H1 (cell line): ENCODE data around the gene POU2F1. TPM values are rescaled to one million over a fixed set of nuclear protein-coding genes. Genes with fewer than 3 reads are reported as not detected.
A peak's percentile ranks its signal among the peaks of the same experiment; 100 is the strongest.

Experiments
- CTCF ChIA-PET: fragments of 300-600 bp; sonication (Branson Sonifier 250); formaldehyde crosslinking; loops from one replicate; lab custom pipeline; 2021; ENCODE audit not compliant: partially characterized antibody; lab: Charles Lee
- POLR2A ChIA-PET: fragments of 300-600 bp; sonication (Branson Sonifier 250); formaldehyde crosslinking; loops from one replicate; lab custom pipeline; 2021; ENCODE audit warnings: inconsistent platforms; ENCODE audit not compliant: partially characterized antibody; lab: Charles Lee
- DNase-seq, 2 experiments: peaks; one replicate each; pipeline versions ENCODE4 v3.0.0 to v3.0.0-alpha.2; 2010 to 2022; ENCODE audit warnings: low spot score in 2 of 2, low read depth in 1 of 2, mixed read lengths in 1 of 2
- FAIRE-seq: peaks from 2 replicates; lab custom pipeline; 2011; peaks lifted over from hg19 to GRCh38; lab: Jason Lieb, UNC
- H2AFZ ChIP-seq: 2 replicates; pipeline ENCODE4 v1.8.1; 2012; ENCODE audit warnings: low read length, inconsistent platforms
- H2AK5ac ChIP-seq: 2 replicates; pipeline ENCODE4 v1.6.1; 2013; ENCODE audit warnings: low read depth, low read length
- H2BK120ac ChIP-seq: replicated peaks from 2 replicates; pipeline ENCODE3; 2013; ENCODE audit warnings: low read depth, low read length, inconsistent platforms
- H2BK12ac ChIP-seq: 2 replicates; pipeline ENCODE4 v1.6.1; 2013; ENCODE audit warnings: low read depth, low read length
- H2BK15ac ChIP-seq: 2 replicates; pipeline ENCODE4 v1.6.1; 2013; ENCODE audit warnings: low read length
- H2BK20ac ChIP-seq: 2 replicates; pipeline ENCODE4 v1.6.1; 2013; ENCODE audit warnings: low read length
- H2BK5ac ChIP-seq: 2 replicates; pipeline ENCODE4 v1.6.1; 2013; ENCODE audit warnings: low read depth, low read length
- H3K14ac ChIP-seq: 2 replicates; pipeline ENCODE4 v1.6.1; 2013; ENCODE audit warnings: inconsistent platforms; ENCODE audit not compliant: insufficient read length
- H3K18ac ChIP-seq: 2 replicates; pipeline ENCODE4 v1.6.1; 2013; ENCODE audit warnings: low read length; ENCODE audit errors: extremely low read depth
- H3K23ac ChIP-seq: 2 replicates; pipeline ENCODE4 v1.6.1; 2013; ENCODE audit warnings: inconsistent platforms; ENCODE audit not compliant: insufficient read length
- H3K23me2 ChIP-seq: 2 replicates; pipeline ENCODE4 v1.6.1; 2013; ENCODE audit warnings: low read depth, low read length
- H3K27ac ChIP-seq: 2 replicates; pipeline ENCODE4 v1.6.1; 2011; ENCODE audit warnings: low read depth, low read length, inconsistent platforms
- H3K27me3 ChIP-seq, 4 experiments: replicated peaks in 1 of 4; 1 replicate in 1 of 4; 2 replicates in 3 of 4; pipeline versions ENCODE4 v1.6.1 to v1.8.1; 2011 to 2013; ENCODE audit warnings: low read length in 3 of 4, mild to moderate bottlenecking in 3 of 4, inconsistent platforms in 2 of 4, mixed read lengths in 2 of 4, moderate library complexity in 1 of 4; ENCODE audit not compliant: control insufficient read depth in 3 of 4, insufficient read depth in 3 of 4; ENCODE audit errors: extremely low read depth in 1 of 4
- H3K36me3 ChIP-seq, 4 experiments: 2 replicates each; pipeline versions ENCODE4 v1.6.1 to v1.8.1; 2011 to 2013; ENCODE audit warnings: mild to moderate bottlenecking in 4 of 4, low read length in 3 of 4, moderate library complexity in 2 of 4, control low read depth in 1 of 4, inconsistent platforms in 1 of 4; ENCODE audit not compliant: insufficient read depth in 4 of 4, control insufficient read depth in 2 of 4
- H3K4ac ChIP-seq: replicated peaks from 2 replicates; pipeline ENCODE3; 2013; ENCODE audit warnings: low read length, low read depth, mixed read lengths, inconsistent platforms; ENCODE audit not compliant: insufficient read length
- H3K4me1 ChIP-seq, 4 experiments: replicated peaks in 1 of 4; 1 replicate in 1 of 4; 2 replicates in 3 of 4; pipeline versions ENCODE4 v1.6.1 to v1.8.1; 2011 to 2013; ENCODE audit warnings: low read length in 3 of 4, inconsistent platforms in 2 of 4, mixed read lengths in 1 of 4; ENCODE audit not compliant: insufficient read depth in 4 of 4, control insufficient read depth in 3 of 4
- H3K4me2 ChIP-seq, 2 experiments: 2 replicates each; pipeline versions ENCODE4 v1.6.1 to v1.8.1; 2011 to 2013; ENCODE audit warnings: low read depth in 2 of 2, low read length in 2 of 2, control low read depth in 1 of 2, inconsistent platforms in 1 of 2, mild to moderate bottlenecking in 1 of 2; ENCODE audit not compliant: insufficient read depth in 1 of 2
- H3K4me3 ChIP-seq, 4 experiments: fragments of 200-600, 300-600 bp in 1 of 4; sonication (generic), shearing (Covaris generic), sonication (Bioruptor Twin) in 1 of 4; 2 replicates each; pipeline versions ENCODE4 v1.5.1 to v1.8.1; 2011 to 2016; ENCODE audit warnings: low read length in 4 of 4, low read depth in 3 of 4, control low read depth in 2 of 4, inconsistent platforms in 2 of 4, mild to moderate bottlenecking in 2 of 4, mixed read lengths in 1 of 4, moderate library complexity in 1 of 4; ENCODE audit not compliant: insufficient read depth in 2 of 4; ENCODE audit errors: extremely low read depth in 1 of 4
- H3K56ac ChIP-seq: replicated peaks from 2 replicates; pipeline ENCODE3; 2013; ENCODE audit warnings: low read depth, mild to moderate bottlenecking, mixed read lengths, low read length, inconsistent platforms; ENCODE audit not compliant: insufficient read length
- H3K79me1 ChIP-seq: 2 replicates; pipeline ENCODE4 v1.6.1; 2013; ENCODE audit warnings: low read depth, low read length, control low read depth
- H3K79me2 ChIP-seq, 2 experiments: 2 replicates each; pipeline versions ENCODE4 v1.6.1 to v1.8.1; 2012 to 2013; ENCODE audit warnings: low read length in 2 of 2, mild to moderate bottlenecking in 2 of 2, inconsistent platforms in 1 of 2; ENCODE audit not compliant: insufficient read depth in 2 of 2, control insufficient read depth in 1 of 2
- H3K9ac ChIP-seq, 4 experiments: replicated peaks in 1 of 4; 1 replicate in 1 of 4; 2 replicates in 3 of 4; pipeline versions ENCODE4 v1.6.1 to v1.8.1; 2011 to 2013; ENCODE audit warnings: low read depth in 3 of 4, low read length in 3 of 4, control low read depth in 2 of 4, mild to moderate bottlenecking in 2 of 4, moderate library complexity in 2 of 4, inconsistent platforms in 1 of 4; ENCODE audit errors: extremely low read depth in 1 of 4
- H3K9me3 ChIP-seq, 2 experiments: 2 replicates each; pipeline versions ENCODE4 v1.6.1 to v1.8.1; 2012 to 2013; ENCODE audit warnings: mild to moderate bottlenecking in 2 of 2, moderate library complexity in 2 of 2, control low read depth in 1 of 2, inconsistent platforms in 1 of 2, low read depth in 1 of 2, low read length in 1 of 2, mixed read lengths in 1 of 2; ENCODE audit not compliant: insufficient read depth in 2 of 2
- H4K20me1 ChIP-seq, 2 experiments: replicated peaks in 1 of 2; 2 replicates each; pipeline versions ENCODE3 to v1.8.1; 2011 to 2013; ENCODE audit warnings: inconsistent platforms in 2 of 2, low read length in 2 of 2, mild to moderate bottlenecking in 1 of 2; ENCODE audit not compliant: insufficient read depth in 2 of 2, control insufficient read depth in 1 of 2
- H4K5ac ChIP-seq: 2 replicates; pipeline ENCODE4 v1.6.1; 2013; ENCODE audit warnings: low read length, low read depth, mixed read lengths, inconsistent platforms; ENCODE audit not compliant: insufficient read length
- H4K8ac ChIP-seq: 2 replicates; pipeline ENCODE4 v1.8.0; 2013; ENCODE audit warnings: mild to moderate bottlenecking, moderate library complexity, low read length, inconsistent platforms; ENCODE audit not compliant: insufficient read depth; ENCODE audit errors: extremely low read depth
- H4K91ac ChIP-seq: replicated peaks from 2 replicates; pipeline ENCODE3; 2013; ENCODE audit warnings: low read length, mixed read lengths, inconsistent platforms; ENCODE audit not compliant: insufficient read length
- ATF3 ChIP-seq: IDR thresholded peaks from 2 replicates; pipeline ENCODE4 v1.6.1; 2011; ENCODE audit warnings: low read depth, mild to moderate bottlenecking, low read length; ENCODE audit not compliant: insufficient read depth
- BACH1 ChIP-seq: IDR thresholded peaks from 2 replicates; pipeline ENCODE4 v1.6.1; 2012; ENCODE audit warnings: low read length, improper control_type of control experiment
- EGR1 ChIP-seq: IDR thresholded peaks from 2 replicates; pipeline ENCODE4 v1.6.1; 2011; ENCODE audit warnings: low read depth, low read length, borderline replicate concordance
- KDM4A ChIP-seq: IDR thresholded peaks from one replicate; pipeline ENCODE4 v1.7.1; 2012; ENCODE audit warnings: low read depth, mild to moderate bottlenecking, moderate library complexity, low read length, inconsistent platforms; ENCODE audit not compliant: severe bottlenecking
- POLR2A ChIP-seq, 2 experiments: IDR thresholded peaks; 1 replicate in 1 of 2; 2 replicates in 1 of 2; pipeline ENCODE4 v1.6.1; 2011; ENCODE audit warnings: low read depth in 2 of 2, low read length in 2 of 2, mild to moderate bottlenecking in 2 of 2; ENCODE audit errors: control extremely low read depth in 1 of 2
- RAD21 ChIP-seq, 2 experiments: IDR thresholded peaks in 1 of 2; conservative IDR thresholded peaks in 1 of 2; 2 replicates each; pipeline ENCODE4 v1.6.1; 2011; ENCODE audit warnings: low read depth in 2 of 2, low read length in 2 of 2, improper control_type of control experiment in 1 of 2, inconsistent platforms in 1 of 2, mild to moderate bottlenecking in 1 of 2, moderate library complexity in 1 of 2
- SP4 ChIP-seq: IDR thresholded peaks from 2 replicates; pipeline ENCODE4 v1.6.1; 2012; ENCODE audit warnings: low read length, inconsistent platforms
- SRF ChIP-seq: IDR thresholded peaks from 2 replicates; pipeline ENCODE4 v1.6.1; 2011; ENCODE audit warnings: mild to moderate bottlenecking, low read depth, low read length, moderate library complexity
- ZNF274 ChIP-seq: IDR thresholded peaks from 2 replicates; pipeline ENCODE4 v1.7.0; 2012; ENCODE audit warnings: low read length, borderline replicate concordance; ENCODE audit errors: extremely low read depth
- WGBS, 2 experiments: shearing (Covaris generic) in 1 of 2; methylation state at CpG; one replicate each; pipeline versions ENCODE4 v1.1.6 to v1.1.7; 2013 to 2015; ENCODE audit warnings: low lambda C conversion rate in 2 of 2, mixed read lengths in 2 of 2, inconsistent platforms in 1 of 2, low coverage in 1 of 2, missing lambda C conversion rate in 1 of 2; ENCODE audit not compliant: insufficient replicate concordance in 2 of 2, insufficient coverage in 1 of 2, insufficient read length in 1 of 2; ENCODE audit errors: extremely low coverage in 1 of 2, missing lambda C conversion rate in 1 of 2; 5-methylcytosine and 5-hydroxymethylcytosine counted together
- polyA plus RNA-seq, 7 experiments: library from polyadenylated mRNA; depleted of rRNA in 3 of 7; stranded (reverse) in 5 of 7; unstranded in 2 of 7; fragments of >200 nt in 5 of 7; fragments of 200-250 nt in 2 of 7; gene quantifications; 1 replicate in 5 of 7; 2 replicates in 1 of 7; 4 replicates in 1 of 7; pipeline versions ENCODE4 v1.2.1 to v1.2.3, GENCODE V29; 2011 to 2013; ENCODE audit warnings: missing spikeins in 2 of 7, mixed read lengths in 2 of 7
- total RNA-seq: library from RNA; stranded (reverse); fragmentation: NEBNext Ultra II Directional; extraction: Animal tissue kit (Norgen Biotek cat#: 25700); gene quantifications from 2 replicates; pipeline ENCODE4 v1.2.1, GENCODE V29; 2021

POU2F1 gene
- total and polyA plus RNA-seq, 2 of the 8 experiments (the other 6 are each of a cell fraction or from before 2014, with no cell fraction given), result 37.0 to 57.2 TPM

- Histone ChIP-seq H2BK5ac (no peak overlapping the region), H3K23ac (no peak overlapping the region), H2BK20ac (no peak overlapping the region), H3K79me2 (no peaks in the 10 kb centered on the region), H3K4me1 (peaks cover 0 to 15% (median 4%) of the 10 kb centered on the region in 4 experiments; a peak in 6 of 7 replicates), H3K27ac (no peak overlapping the region), H3K18ac (no peak overlapping the region), H3K9ac (no peak overlapping the region), H3K79me1 (no peaks in the 10 kb centered on the region), H3K36me3 (no peaks in the 10 kb centered on the region), H4K8ac (no peak overlapping the region), H3K9me3 (no peaks in the 10 kb centered on the region), H4K20me1 (no peaks in the 10 kb centered on the region), H4K5ac (no peak overlapping the region), H2BK15ac (no peak overlapping the region), H2AK5ac (no peak overlapping the region), H3K4me3 (peak overlapping the region in 1 of 4 experiments; percentile 3; a peak in 1 of 8 replicates), H2AFZ (no peak overlapping the region), H2BK12ac (no peak overlapping the region), H3K27me3 (peaks cover 0 to 28% (median 24%) of the 10 kb centered on the region in 4 experiments; a peak in 6 of 7 replicates), H3K4ac (no peak overlapping the region), H3K23me2 (peaks cover 10% of the 10 kb centered on the region; the same call in 1 of the 2 replicates), H3K14ac (no peak overlapping the region), H3K56ac (no peak overlapping the region), H4K91ac (no peak overlapping the region), H2BK120ac (no peak overlapping the region), H3K4me2 (peak overlapping the region in 1 of 2 experiments; percentile 88; a peak in 1 of 4 replicates)
- DNase-seq, result no peak
- CTCF ChIA-PET, result interaction anchor here (0.6 to 6.3 kb wide), 13 partner anchors 10 to 249 kb away, joined by 3 to 54 read pairs (median 4); no protein-coding TSS in a partner anchor
- WGBS, 2 experiments, result 85% methylated on average over 5 of the region's 5 CpGs; no CpG with 5 or more reads in 1 of the 2 experiments
- no peak for FAIRE-seq
- POLR2A ChIA-PET, result interaction anchor here (0.6 to 2.6 kb wide), 3 partner anchors 8 to 236 kb away, joined by 3 to 8 read pairs (median 5); partner anchors contain the start of gene POU2F1
- TF ChIP-seq EGR1 (no peak), RAD21 (IDR thresholded peaks at IDR 0.05 in 1 of 2, conservative IDR thresholded peaks at IDR 0.05 in 1 of 2; ENCODE audit: low read depth in 2 of 2, low read length in 2 of 2) (no peak), KDM4A (no peak), ATF3 (no peak), POLR2A (IDR thresholded peaks at IDR 0.05; ENCODE audit: control extremely low read depth in 1 of 2, low read depth in 2 of 2, low read length in 2 of 2) (no peak), BACH1 (no peak), ZNF274 (no peak), SP4 (no peak), SRF (no peak)
These were observed 235.8 kb downstream of the POU2F1 start for GRCh38 chr1:167456524-167456923.
